Measurements from ENCODE around the gene TPCN2. TPM values are rescaled to one million over a fixed set of nuclear protein-coding genes. Genes with fewer than 3 reads are reported as not detected.

The TPCN2 gene
- total RNA-seq, 1 experiment from 2014 or later, result 15.2 TPM

DNA sequence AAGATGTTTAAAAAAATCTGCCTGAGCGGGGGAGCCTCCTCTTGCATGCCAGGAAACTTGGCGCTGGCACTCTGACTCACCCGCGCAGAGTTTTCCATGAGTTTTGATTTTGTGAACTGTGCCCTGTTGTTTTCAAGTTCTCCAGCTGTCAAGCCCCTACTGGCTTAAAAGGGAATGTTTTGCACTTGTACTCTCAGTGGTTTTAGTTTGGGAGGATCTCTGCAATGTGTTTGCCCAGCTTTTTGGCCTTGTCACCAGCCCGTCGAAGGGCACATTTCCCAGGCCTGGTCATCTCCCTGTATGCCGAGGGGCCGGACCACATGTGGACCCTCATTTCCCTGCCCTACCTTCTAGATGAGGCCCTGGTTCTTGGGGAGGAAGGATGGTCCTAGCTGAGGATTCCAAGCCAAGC is 47.9 kb upstream of the TPCN2 start:
- Histone ChIP-seq H3K9ac (ENCODE audit: low read length) (0 out of 2 replicates have a peak overlapping the region, but pooled peaks have one; percentile 7), H3K9me3 (ENCODE audit: control insufficient read depth in 1 of 2, insufficient read depth in 1 of 2, low read depth in 1 of 2, low read length in 2 of 2) (no peaks in the 10 kb centered on the region), H3K27ac (ENCODE audit: low read depth, low read length) (no peak overlapping the region), H3K9me2 (ENCODE audit: insufficient read depth) (no peaks in the 10 kb centered on the region), H3K4me2 (ENCODE audit: low read length) (0 out of 2 replicates have a peak overlapping the region, but pooled peaks have one; percentile 23), H3K4me1 (ENCODE audit: control insufficient read depth in 1 of 2, insufficient read depth in 2 of 2, low read length in 2 of 2) (peaks cover 0 to 14% of the 10 kb centered on the region in 2 experiments; a peak in 2 of 4 replicates), H3K36me3 (ENCODE audit: control insufficient read depth in 1 of 2, insufficient read depth in 2 of 2, low read length in 2 of 2) (no peaks in the 10 kb centered on the region), H3K4me3 (replicated peaks in 1 of 2; ENCODE audit: low read depth in 1 of 2, low read length in 2 of 2) (no peak overlapping the region), H4K20me1 (ENCODE audit: insufficient read depth) (no peaks in the 10 kb centered on the region), H3K27me3 (ENCODE audit: insufficient read depth, low read length) (no peaks in the 10 kb centered on the region), H2AFZ (ENCODE audit: low read depth, low read length, poor library complexity, severe bottlenecking) (no peak overlapping the region), H3K79me2 (ENCODE audit: insufficient read depth, low read length) (no peaks in the 10 kb centered on the region)
- ChIA-PET CTCF (interaction anchor here (1.5 kb wide), 1 partner anchor 10 kb away, joined by 6 read pairs; no protein-coding TSS in a partner anchor), RAD21 (ENCODE audit: low non-redundant PET in 1 of 2, low total read pairs in 2 of 2, uncharacterized antibody in 2 of 2, unreplicated experiment in 2 of 2) (no interaction called here), POLR2A (no interaction called here)
- intact Hi-C loops (cut with micrococcal nuclease), result no loop called here
- no TSS peak for BruUV-seq (replicated peaks)
- peak; percentile 27 for DNase-seq (ENCODE audit: low read depth, low spot score)
- peak; percentile 81 for ATAC-seq
- no peak for TF ChIP-seq POLR2AphosphoS5 (IDR thresholded peaks at IDR 0.05; ENCODE audit: low read depth, low read length)
- TF ChIP-seq CTCF (IDR thresholded peaks at IDR 0.05 in 2 of 3, conservative IDR thresholded peaks at IDR 0.05 in 1 of 3; ENCODE audit: borderline replicate concordance in 1 of 3, insufficient read depth in 1 of 3, low read depth in 2 of 3, low read length in 2 of 3), result peak in 2 of 3 experiments; percentile 51 to 63; a peak in 4 of 6 replicates

GRCh38 chr11:69001243-69002081 is 47.3 kb upstream of the TPCN2 start:
- no peak for TF ChIP-seq EZH2 (IDR thresholded peaks at IDR 0.05)
- TF ChIP-seq CEBPB (IDR thresholded peaks at IDR 0.05; ENCODE audit: low read depth), result no peak
- no peak for TF ChIP-seq SRF (IDR thresholded peaks at IDR 0.05; ENCODE audit: low read depth)
- no peak for TF ChIP-seq FOSL1 (IDR thresholded peaks at IDR 0.05; ENCODE audit: low read depth)
- TF ChIP-seq SP1 (IDR thresholded peaks at IDR 0.05; ENCODE audit: low read depth), result no peak
- TF ChIP-seq, protein P1, sequence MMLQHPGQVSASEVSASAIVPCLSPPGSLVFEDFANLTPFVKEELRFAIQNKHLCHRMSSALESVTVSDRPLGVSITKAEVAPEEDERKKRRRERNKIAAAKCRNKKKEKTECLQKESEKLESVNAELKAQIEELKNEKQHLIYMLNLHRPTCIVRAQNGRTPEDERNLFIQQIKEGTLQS (IDR thresholded peaks at IDR 0.05), result no peak
- TF ChIP-seq ZNF274 (IDR thresholded peaks at IDR 0.05; ENCODE audit: low read depth, low read length), result no peak
- no peak for TF ChIP-seq JUND (IDR thresholded peaks at IDR 0.05)
- no peak for TF ChIP-seq SIN3A (IDR thresholded peaks at IDR 0.05; ENCODE audit: low read depth)
- no peak for TF ChIP-seq EZH2phosphoT487 (IDR thresholded peaks at IDR 0.05; ENCODE audit: borderline replicate concordance)
- TF ChIP-seq TCF7L2 (IDR thresholded peaks at IDR 0.05; ENCODE audit: borderline replicate concordance, extremely low read depth, insufficient read depth, insufficient read length), result no peak
- no peak for TF ChIP-seq POLR2AphosphoS5 (IDR thresholded peaks at IDR 0.05; ENCODE audit: low read depth, low read length)
- no peak for TF ChIP-seq EGR1 (IDR thresholded peaks at IDR 0.05; ENCODE audit: low read depth)
- Histone ChIP-seq H3K4me3 (replicated peaks in 1 of 2; ENCODE audit: low read depth in 1 of 2, low read length in 2 of 2) (no peak overlapping the region), H3K9me3 (ENCODE audit: control insufficient read depth in 1 of 2, insufficient read depth in 1 of 2, low read depth in 1 of 2, low read length in 2 of 2) (no peaks in the 10 kb centered on the region), H3K36me3 (ENCODE audit: control insufficient read depth in 1 of 2, insufficient read depth in 2 of 2, low read length in 2 of 2) (no peaks in the 10 kb centered on the region), H3K27me3 (ENCODE audit: insufficient read depth, low read length) (no peaks in the 10 kb centered on the region), H3K79me2 (ENCODE audit: insufficient read depth, low read length) (no peaks in the 10 kb centered on the region), H3K27ac (ENCODE audit: low read depth, low read length) (no peak overlapping the region), H4K20me1 (ENCODE audit: insufficient read depth) (no peaks in the 10 kb centered on the region), H3K4me1 (ENCODE audit: control insufficient read depth in 1 of 2, insufficient read depth in 2 of 2, low read length in 2 of 2) (peaks cover 0 to 14% of the 10 kb centered on the region in 2 experiments; a peak in 2 of 4 replicates), H3K4me2 (ENCODE audit: low read length) (0 out of 2 replicates have a peak overlapping the region, but pooled peaks have one; percentile 23), H2AFZ (ENCODE audit: low read depth, low read length, poor library complexity, severe bottlenecking) (no peak overlapping the region), H3K9me2 (ENCODE audit: insufficient read depth) (no peaks in the 10 kb centered on the region), H3K9ac (ENCODE audit: low read length) (no peak overlapping the region)
- ChIA-PET CTCF (interaction anchor here (1.5 kb wide), 1 partner anchor 9 kb away, joined by 6 read pairs; no protein-coding TSS in a partner anchor), POLR2A (no interaction called here), RAD21 (ENCODE audit: low non-redundant PET in 1 of 2, low total read pairs in 2 of 2, uncharacterized antibody in 2 of 2, unreplicated experiment in 2 of 2) (no interaction called here)
- ATAC-seq, result no peak
- no peak for DNase-seq (ENCODE audit: low read depth, low spot score)
- intact Hi-C loops (cut with micrococcal nuclease), result no loop called here
- no TSS peak for BruUV-seq (replicated peaks)
